Effector memory CD8-positive, alpha-beta T cell (primary cell): ENCODE data around the gene SLC34A1.
A peak's percentile ranks its signal among the peaks of the same experiment; 100 is the strongest.

Experiments
- ATAC-seq: fragments of 150-1000 bp; cut with Tn5 transposase; replicated peaks from 2 replicates; pipeline ENCODE4 v1.10.0; 2021; ENCODE audit warnings: mild to moderate bottlenecking, moderate library complexity
- DNase-seq, 3 experiments: peaks; one replicate each; pipeline ENCODE4 v3.0.0; 2021
- H3K27ac Mint-ChIP-seq, 2 donors: one replicate each; pipeline ENCODE4 v1.8.0; 2022; ENCODE audit warnings: mild to moderate bottlenecking in 2 of 2, mixed read lengths in 2 of 2, moderate library complexity in 2 of 2
- H3K27me3 Mint-ChIP-seq, 2 donors: one replicate each; pipeline ENCODE4 v1.8.0; 2022; ENCODE audit warnings: mixed read lengths in 2 of 2
- H3K36me3 Mint-ChIP-seq: one replicate; pipeline ENCODE4 v1.8.0; 2022; ENCODE audit warnings: mild to moderate bottlenecking, moderate library complexity, mixed read lengths; ENCODE audit not compliant: insufficient read depth
- H3K4me1 Mint-ChIP-seq, 2 donors: one replicate each; pipeline ENCODE4 v1.8.0; 2022; ENCODE audit warnings: low read depth in 2 of 2, mixed read lengths in 2 of 2
- H3K4me3 Mint-ChIP-seq, 2 donors: one replicate each; pipeline ENCODE4 v1.8.0; 2022; ENCODE audit warnings: mild to moderate bottlenecking in 2 of 2, mixed read lengths in 2 of 2, moderate library complexity in 2 of 2
- H3K9me3 Mint-ChIP-seq, 2 donors: one replicate each; pipeline ENCODE4 v1.8.0; 2022; ENCODE audit warnings: mixed read lengths in 2 of 2

Gene SLC34A1

GRCh38 chr5:177390363-177391300 lies 6.4 kb downstream of the SLC34A1 start:
- peak; percentile 84 to 89 (median 85) for DNase-seq
- H3K9me3 Mint-ChIP-seq, result no peaks in the 10 kb centered on the region
- peak overlapping the region; percentile 84 to 91 for H3K27ac Mint-ChIP-seq
- H3K36me3 Mint-ChIP-seq, result no peaks in the 10 kb centered on the region
- H3K4me1 Mint-ChIP-seq, result peaks cover 34 to 36% of the 10 kb centered on the region in 2 donors
- peak overlapping the region; percentile 56 to 76 for H3K4me3 Mint-ChIP-seq
- H3K27me3 Mint-ChIP-seq, result no peaks in the 10 kb centered on the region
- ATAC-seq, result peak; percentile 62

DNA sequence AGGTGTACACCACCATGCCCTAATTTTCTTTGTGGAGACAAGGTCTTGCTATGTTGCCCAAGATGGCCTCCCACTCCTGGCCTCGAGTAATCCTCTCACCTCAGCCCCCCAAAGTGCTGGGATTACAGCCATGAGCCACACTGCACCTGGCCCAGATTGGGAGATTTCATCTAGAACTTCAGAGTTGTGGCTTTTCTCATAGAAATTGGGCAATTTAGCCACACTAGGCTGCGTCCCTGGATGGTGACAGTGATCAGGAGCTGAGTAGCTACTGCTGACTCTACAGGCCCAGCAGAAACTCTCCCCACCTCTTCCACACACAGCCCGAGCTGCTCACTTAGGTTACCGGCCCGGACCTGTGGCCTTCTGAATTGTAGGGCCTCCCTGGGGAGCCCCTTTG lies 8.5 kb downstream of the SLC34A1 start:
- Mint-ChIP-seq H3K4me1 (peaks cover 34 to 36% of the 10 kb centered on the region in 2 donors), H3K4me3 (no peak overlapping the region), H3K27ac (peak overlapping the region in 1 of 2 donors; percentile 11), H3K27me3 (no peaks in the 10 kb centered on the region), H3K9me3 (no peaks in the 10 kb centered on the region), H3K36me3 (no peaks in the 10 kb centered on the region)
- no peak for DNase-seq
- no peak for ATAC-seq

GRCh38 chr5:177393206-177393765 lies 9.1 kb downstream of the SLC34A1 start:
- Mint-ChIP-seq H3K9me3 (no peaks in the 10 kb centered on the region), H3K4me3 (no peak overlapping the region), H3K36me3 (no peaks in the 10 kb centered on the region), H3K27ac (peak overlapping the region in 1 of 2 donors; percentile 11), H3K4me1 (peaks cover 30 to 31% of the 10 kb centered on the region in 2 donors), H3K27me3 (no peaks in the 10 kb centered on the region)
- DNase-seq, result no peak
- no peak for ATAC-seq

GRCh38 chr5:177393990-177394389 lies 9.8 kb downstream of the SLC34A1 start:
- no peak for ATAC-seq
- Mint-ChIP-seq H3K36me3 (no peaks in the 10 kb centered on the region), H3K9me3 (no peaks in the 10 kb centered on the region), H3K4me1 (peaks cover 23 to 24% of the 10 kb centered on the region in 2 donors), H3K27me3 (no peaks in the 10 kb centered on the region), H3K27ac (no peak overlapping the region), H3K4me3 (no peak overlapping the region)
- no peak for DNase-seq

DNA sequence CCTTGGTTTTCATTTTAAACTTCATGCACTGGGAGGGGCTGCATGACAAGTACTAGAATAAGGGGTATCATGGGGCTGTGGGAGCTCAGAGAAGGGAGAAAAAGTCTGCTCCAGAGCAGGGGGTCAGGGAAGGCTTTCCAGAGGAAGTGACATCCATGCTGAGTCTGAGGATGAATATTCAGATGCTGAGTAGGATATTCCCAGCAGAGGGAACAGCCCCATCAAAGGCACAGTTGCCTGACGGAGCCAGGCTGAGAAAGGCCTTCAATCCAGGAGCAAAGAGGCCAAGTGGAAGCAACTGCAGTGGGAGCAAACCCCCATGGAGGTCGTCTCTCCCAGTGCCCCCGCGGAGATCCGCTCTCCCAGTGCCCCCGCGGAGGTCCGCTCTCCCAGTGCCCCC lies 11.8 kb downstream of the SLC34A1 start:
- H3K4me3 Mint-ChIP-seq, result no peak overlapping the region
- H3K36me3 Mint-ChIP-seq, result no peaks in the 10 kb centered on the region
- H3K27ac Mint-ChIP-seq, result no peak overlapping the region
- peaks cover 4 to 5% of the 10 kb centered on the region in 2 donors for H3K4me1 Mint-ChIP-seq
- no peaks in the 10 kb centered on the region for H3K27me3 Mint-ChIP-seq
- ATAC-seq, result no peak
- no peaks in the 10 kb centered on the region for H3K9me3 Mint-ChIP-seq
- DNase-seq, result no peak

DNA sequence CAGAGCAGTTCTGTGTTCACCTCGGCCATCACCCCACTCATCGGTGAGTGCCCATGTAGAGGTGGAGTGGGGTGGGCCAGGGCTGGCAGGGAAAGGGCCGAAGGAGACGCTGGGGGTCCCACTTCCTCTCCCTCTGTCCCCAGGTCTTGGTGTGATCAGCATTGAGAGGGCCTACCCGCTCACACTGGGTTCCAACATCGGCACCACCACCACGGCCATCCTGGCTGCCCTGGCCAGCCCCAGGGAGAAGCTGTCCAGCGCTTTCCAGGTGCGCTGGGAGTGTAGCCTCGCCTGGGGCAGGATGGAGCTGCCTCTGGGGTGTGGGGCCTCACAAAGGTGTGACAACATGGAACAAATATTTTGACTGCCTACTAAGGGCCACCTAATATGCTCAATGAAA lies 12.6 kb downstream of the SLC34A1 start:
- Mint-ChIP-seq H3K4me1 (no peaks in the 10 kb centered on the region), H3K4me3 (no peak overlapping the region), H3K9me3 (no peaks in the 10 kb centered on the region), H3K27me3 (no peaks in the 10 kb centered on the region), H3K36me3 (no peaks in the 10 kb centered on the region), H3K27ac (no peak overlapping the region)
- DNase-seq (no peak), ATAC-seq (no peak)

DNA sequence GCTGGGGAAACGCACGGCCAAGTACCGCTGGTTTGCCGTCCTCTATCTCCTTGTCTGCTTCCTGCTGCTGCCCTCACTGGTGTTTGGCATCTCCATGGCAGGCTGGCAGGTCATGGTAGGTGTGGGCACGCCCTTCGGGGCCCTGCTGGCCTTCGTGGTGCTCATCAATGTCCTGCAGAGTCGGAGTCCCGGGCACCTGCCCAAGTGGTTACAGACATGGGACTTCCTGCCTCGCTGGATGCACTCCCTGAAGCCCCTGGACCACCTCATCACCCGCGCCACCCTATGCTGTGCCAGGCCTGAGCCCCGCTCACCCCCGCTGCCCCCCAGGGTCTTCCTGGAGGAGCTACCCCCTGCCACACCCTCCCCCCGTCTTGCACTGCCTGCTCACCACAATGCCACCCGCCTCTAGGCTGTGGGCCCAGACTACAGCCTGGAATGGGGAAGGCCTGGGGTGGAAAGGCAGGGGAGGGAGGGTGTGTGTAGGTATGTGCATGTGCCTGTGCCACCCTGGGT lies 13.7 kb downstream of the SLC34A1 start:
- DNase-seq, result no peak
- H3K27ac Mint-ChIP-seq, result no peak overlapping the region
- no peak for ATAC-seq
- peaks cover 7 to 8% of the 10 kb centered on the region in 2 donors for H3K4me1 Mint-ChIP-seq
- H3K9me3 Mint-ChIP-seq, result no peaks in the 10 kb centered on the region
- H3K4me3 Mint-ChIP-seq, result no peak overlapping the region
- no peaks in the 10 kb centered on the region for H3K36me3 Mint-ChIP-seq
- H3K27me3 Mint-ChIP-seq, result no peaks in the 10 kb centered on the region

DNA sequence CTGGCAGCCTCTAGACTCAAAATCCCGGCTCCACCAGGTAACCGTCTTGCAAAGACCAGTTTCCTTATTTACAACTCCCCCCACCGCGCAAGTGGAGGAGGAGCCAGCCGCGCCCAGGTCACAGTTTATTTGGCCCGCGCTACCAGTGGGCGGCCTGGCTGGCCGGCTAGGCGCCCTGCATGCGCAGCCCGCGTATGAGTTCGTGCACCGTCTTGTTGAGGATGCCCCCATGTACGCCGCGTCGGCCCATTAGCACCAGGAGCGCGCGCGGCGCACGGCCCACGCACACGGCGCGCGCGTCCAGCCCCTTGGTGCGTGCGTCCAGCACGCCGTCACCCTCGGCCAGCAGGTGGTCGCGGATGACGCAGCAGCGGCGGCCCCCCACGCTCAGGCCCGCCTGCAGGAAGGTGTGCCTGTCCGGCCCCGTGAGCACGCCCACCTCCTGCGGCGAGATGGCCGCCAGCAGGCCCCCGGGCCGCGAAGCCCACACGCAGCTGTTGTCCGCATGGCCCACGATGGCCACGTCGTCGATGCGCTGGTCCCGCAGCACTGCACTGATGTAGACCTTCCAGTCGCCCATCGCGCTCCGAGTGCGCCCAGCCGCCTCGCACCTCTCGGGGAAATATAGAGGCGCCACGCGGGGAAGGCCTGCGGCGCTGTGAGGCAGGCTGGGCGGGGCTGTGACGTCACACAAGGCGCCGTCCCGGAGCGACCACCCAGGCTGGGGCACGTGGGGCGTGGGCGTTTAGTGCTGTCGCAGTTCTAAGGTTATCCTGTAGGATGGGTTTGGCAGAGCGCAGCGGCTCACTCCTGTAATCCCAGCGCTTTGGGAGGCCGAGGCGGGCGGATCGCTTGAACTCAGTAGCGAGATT lies 16.0 kb downstream of the SLC34A1 start, which contains the start of gene PFN3:
Gene PFN3 (minus strand): TSS at position 665 of the 872 bp plus-strand sequence. CDS start 85 bp downstream, at position 580.
- DNase-seq (no peak), ATAC-seq (no peak)
- Mint-ChIP-seq H3K27me3 (no peaks in the 10 kb centered on the region), H3K36me3 (peaks cover 6% of the 10 kb centered on the region), H3K9me3 (no peaks in the 10 kb centered on the region), H3K4me3 (no peak within 1 kb of the TSS), H3K27ac (no peak within 1 kb of the TSS), H3K4me1 (peaks cover 23 to 26% of the 10 kb centered on the region in 2 donors)

DNA sequence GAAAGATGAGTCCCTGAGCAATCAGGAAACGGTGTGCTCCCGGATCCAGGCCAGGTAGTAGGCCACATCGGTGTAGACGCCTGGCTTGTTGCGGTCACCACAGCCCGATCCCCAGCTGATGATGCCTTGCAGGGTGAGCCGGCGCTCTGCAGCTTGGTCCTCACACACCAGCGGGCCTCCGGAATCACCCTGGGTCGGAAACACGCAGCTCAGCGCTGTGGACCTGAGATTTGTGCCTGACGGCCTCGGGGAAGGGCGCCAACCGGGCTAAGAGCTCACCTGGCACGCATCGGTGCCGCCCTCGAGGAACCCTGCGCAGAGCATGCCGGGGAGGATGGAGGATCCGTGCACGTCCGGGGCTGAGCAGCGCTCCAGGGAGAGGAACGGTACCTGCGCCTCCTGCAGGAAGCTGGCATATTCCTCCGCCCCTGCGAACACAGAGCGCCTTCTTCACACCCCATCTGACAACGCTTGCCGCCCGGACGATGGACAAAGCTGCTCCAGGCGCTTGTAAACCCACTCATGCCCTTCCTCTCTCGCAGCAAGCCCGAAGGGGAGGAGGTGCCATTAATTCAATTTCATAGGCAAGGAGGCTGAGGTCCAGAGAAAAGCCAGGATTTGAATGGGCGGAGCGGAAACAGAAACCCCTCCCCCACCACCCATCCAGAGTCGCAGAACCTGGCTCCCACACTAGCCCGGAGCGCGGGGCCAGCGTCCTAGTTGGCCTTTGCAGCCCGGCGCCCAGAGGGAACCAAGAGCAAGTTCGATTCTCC lies 18.2 kb downstream of the SLC34A1 start:
- peaks cover 37 to 40% of the 10 kb centered on the region in 2 donors for H3K4me1 Mint-ChIP-seq
- no peaks in the 10 kb centered on the region for H3K9me3 Mint-ChIP-seq
- peak overlapping the region; percentile 85 to 87 for H3K4me3 Mint-ChIP-seq
- no peaks in the 10 kb centered on the region for H3K27me3 Mint-ChIP-seq
- ATAC-seq, result peak; percentile 13
- peak overlapping the region in 1 of 2 donors; percentile 78 for H3K27ac Mint-ChIP-seq
- peaks cover 6% of the 10 kb centered on the region for H3K36me3 Mint-ChIP-seq
- DNase-seq, result peak; percentile 29 to 42 (median 35)

GRCh38 chr5:177403102-177403791 lies 19.0 kb downstream of the SLC34A1 start:
- Mint-ChIP-seq H3K27ac (peak overlapping the region; percentile 28 to 78), H3K4me1 (peaks cover 37 to 40% of the 10 kb centered on the region in 2 donors), H3K36me3 (peaks cover 6% of the 10 kb centered on the region), H3K27me3 (no peaks in the 10 kb centered on the region), H3K4me3 (peak overlapping the region; percentile 85 to 87), H3K9me3 (no peaks in the 10 kb centered on the region)
- DNase-seq, result peak; percentile 64 to 69 (median 65)
- ATAC-seq, result peak; percentile 56

DNA sequence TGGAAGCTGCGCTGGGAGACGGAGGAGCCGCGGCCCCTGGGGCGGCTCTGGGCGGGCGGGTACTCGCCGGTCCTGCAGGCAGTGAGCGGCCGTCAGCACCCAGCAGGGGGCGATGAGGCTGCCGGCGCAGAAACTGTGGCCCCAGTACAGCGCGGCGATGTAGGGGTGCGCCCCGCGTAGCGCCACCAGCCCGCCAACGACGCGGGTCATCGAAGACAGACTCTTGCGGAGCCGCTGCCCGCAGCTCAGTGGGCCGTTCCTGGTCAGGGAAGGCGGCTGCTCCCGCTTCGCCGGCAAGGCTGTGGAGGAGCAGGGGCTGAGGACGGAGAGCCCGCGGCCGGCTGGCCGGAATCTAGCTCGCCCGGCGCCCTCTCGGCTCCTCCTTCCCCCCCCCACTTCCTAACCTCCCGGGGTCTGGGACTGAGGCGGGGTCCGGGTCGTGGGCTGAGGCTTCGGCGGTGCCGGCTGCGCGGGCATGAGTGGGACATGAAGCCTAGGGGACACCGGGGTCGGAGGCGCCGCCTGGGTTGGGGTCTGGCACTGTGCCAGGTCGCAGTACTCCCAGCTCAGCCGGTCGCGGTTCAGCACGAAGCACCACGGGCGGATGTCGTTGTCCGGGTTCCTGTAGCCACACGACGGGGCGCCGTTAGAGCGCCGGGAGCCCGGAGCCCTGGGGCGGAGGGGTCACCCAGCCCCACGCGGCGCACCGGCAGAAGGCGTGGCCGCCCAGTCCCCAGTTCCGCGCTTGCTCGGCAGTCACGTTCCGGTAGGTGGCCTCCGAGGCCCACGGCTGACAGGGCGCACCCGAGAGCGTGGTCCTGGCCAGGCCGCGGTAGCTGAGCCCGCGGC lies 19.8 kb downstream of the SLC34A1 start:
- ATAC-seq, result peak; percentile 79
- peak; percentile 82 to 85 (median 84) for DNase-seq
- peaks cover 6% of the 10 kb centered on the region for H3K36me3 Mint-ChIP-seq
- peak overlapping the region; percentile 41 to 78 for H3K27ac Mint-ChIP-seq
- peak overlapping the region; percentile 85 to 87 for H3K4me3 Mint-ChIP-seq
- H3K9me3 Mint-ChIP-seq, result no peaks in the 10 kb centered on the region
- H3K27me3 Mint-ChIP-seq, result no peaks in the 10 kb centered on the region
- H3K4me1 Mint-ChIP-seq, result peaks cover 37 to 40% of the 10 kb centered on the region in 2 donors
